GM23338 (cell line): Measurements from ENCODE around the gene GNLY. TPM values are rescaled to one million over a fixed set of nuclear protein-coding genes. Genes with fewer than 3 reads are reported as not detected.

ENCODE experiments used
- ATAC-seq: fragments of 200-7000 bp; cut with Tn5 transposase; 3 replicates; pipeline ENCODE4 v1.9.1; 2020
- DNase-seq: peaks from one replicate; pipeline ENCODE4 v3.0.0-alpha.2; 2015; ENCODE audit warnings: low spot score
- H2AFZ ChIP-seq: fragments of 200-600 bp; sonication (generic); 2 replicates; pipeline ENCODE4 v1.8.0; 2016; ENCODE audit warnings: antibody characterized with exemption, mild to moderate bottlenecking, moderate library complexity
- H3F3A ChIP-seq: fragments of 200-600 bp; sonication (generic); replicated peaks from 2 replicates; pipeline ENCODE4 v1.8.0; 2017; ENCODE audit warnings: antibody characterized with exemption, mixed run types, low read depth
- H3K27ac ChIP-seq: fragments of 200-600 bp; sonication (generic); 2 replicates; pipeline ENCODE4 v1.6.1; 2016; ENCODE audit warnings: low read depth
- H3K27me3 ChIP-seq: fragments of 200-600 bp; sonication (generic); 2 replicates; pipeline ENCODE4 v1.8.0; 2016; ENCODE audit warnings: mild to moderate bottlenecking, mixed run types, moderate library complexity; ENCODE audit not compliant: insufficient read depth
- H3K36me3 ChIP-seq: fragments of 200-600 bp; sonication (generic); 2 replicates; pipeline ENCODE4 v1.8.0; 2016; ENCODE audit warnings: mild to moderate bottlenecking; ENCODE audit not compliant: insufficient read depth
- H3K4me1 ChIP-seq: fragments of 200-600 bp; sonication (generic); 2 replicates; pipeline ENCODE4 v1.8.0; 2016; ENCODE audit warnings: mild to moderate bottlenecking, moderate library complexity; ENCODE audit not compliant: insufficient read depth
- H3K4me2 ChIP-seq: fragments of 200-600 bp; sonication (generic); 2 replicates; pipeline ENCODE4 v1.7.1; 2017; ENCODE audit warnings: mixed run types
- H3K4me3 ChIP-seq: fragments of 200-600 bp; sonication (generic); 2 replicates; pipeline ENCODE4 v1.6.1; 2016; ENCODE audit warnings: mixed run types
- H3K79me2 ChIP-seq: fragments of 200-600 bp; sonication (generic); replicated peaks from 2 replicates; pipeline ENCODE4 v1.8.0; 2017; ENCODE audit warnings: mild to moderate bottlenecking; ENCODE audit not compliant: insufficient read depth
- H3K9me2 ChIP-seq: fragments of 200-600 bp; sonication (generic); 2 replicates; pipeline ENCODE4 v1.8.0; 2017; ENCODE audit not compliant: insufficient read depth
- H4K20me1 ChIP-seq: fragments of 200-600 bp; sonication (generic); replicated peaks from 2 replicates; pipeline ENCODE4 v1.8.0; 2017; ENCODE audit warnings: mild to moderate bottlenecking; ENCODE audit not compliant: insufficient read depth
- H3K27ac Mint-ChIP-seq: 2 replicates; pipeline ENCODE4 v1.8.0; 2020; ENCODE audit warnings: inconsistent platforms, mild to moderate bottlenecking, moderate library complexity, mixed read lengths
- H3K27me3 Mint-ChIP-seq: 3 replicates; pipeline ENCODE4 v1.8.0; 2022; ENCODE audit warnings: low read depth, mild to moderate bottlenecking, moderate library complexity, mixed read lengths, inconsistent platforms; ENCODE audit not compliant: insufficient read depth, poor library complexity
- H3K36me3 Mint-ChIP-seq: 3 replicates; pipeline ENCODE4 v1.8.0; 2021; ENCODE audit warnings: low read depth, mild to moderate bottlenecking, inconsistent platforms, moderate library complexity, mixed read lengths
- H3K4me1 Mint-ChIP-seq: 3 replicates; pipeline ENCODE4 v1.8.0; 2020; ENCODE audit warnings: mild to moderate bottlenecking, inconsistent platforms, mixed read lengths
- H3K4me3 Mint-ChIP-seq: 3 replicates; pipeline ENCODE4 v1.8.0; 2021; ENCODE audit warnings: moderate library complexity, mild to moderate bottlenecking, inconsistent platforms, mixed read lengths
- H3K9me3 Mint-ChIP-seq: 3 replicates; pipeline ENCODE4 v1.8.0; 2020; ENCODE audit warnings: moderate library complexity, mild to moderate bottlenecking, inconsistent platforms, mixed read lengths
- CREB1 ChIP-seq: fragments of 250-450 bp; sonication (Bioruptor Pico); IDR thresholded peaks from 2 replicates; pipeline ENCODE4 v1.5.0; 2020; ENCODE audit warnings: low read depth, mild to moderate bottlenecking, moderate library complexity
- ETS1 ChIP-seq: IDR thresholded peaks from 2 replicates; pipeline ENCODE4 v1.6.1; 2016; ENCODE audit warnings: antibody characterized with exemption
- EZH2 ChIP-seq: fragments of 200-600 bp; sonication (generic); IDR thresholded peaks from one replicate; pipeline ENCODE4 v1.8.0; 2017; ENCODE audit warnings: antibody characterized with exemption, mild to moderate bottlenecking, low read depth; ENCODE audit not compliant: unreplicated experiment
- EZH2phosphoT487 ChIP-seq: fragments of 200-600 bp; sonication (generic); IDR thresholded peaks from one replicate; pipeline ENCODE4 v1.8.1; 2018; ENCODE audit warnings: antibody characterized with exemption; ENCODE audit not compliant: unreplicated experiment
- JUNB ChIP-seq: IDR thresholded peaks from one replicate; pipeline ENCODE4 v1.6.1; 2016; ENCODE audit warnings: antibody characterized with exemption; ENCODE audit not compliant: unreplicated experiment
- NANOG ChIP-seq: IDR thresholded peaks from 2 replicates; pipeline ENCODE4 v1.6.1; 2016; ENCODE audit warnings: antibody characterized with exemption, borderline replicate concordance
- POLR2AphosphoS5 ChIP-seq: IDR thresholded peaks from 2 replicates; pipeline ENCODE4 v1.6.1; 2016; ENCODE audit warnings: antibody characterized with exemption, low read depth
- STAT1 ChIP-seq: IDR thresholded peaks from one replicate; pipeline ENCODE4 v1.6.1; 2016; ENCODE audit warnings: antibody characterized with exemption; ENCODE audit not compliant: unreplicated experiment
- ZNF114 ChIP-seq: fragments of 250-450 bp; sonication (Bioruptor Pico); IDR thresholded peaks from 2 replicates; pipeline ENCODE4 v1.5.0; 2020; ENCODE audit warnings: mild to moderate bottlenecking, moderate library complexity
- ZNF331 ChIP-seq: fragments of 250-450 bp; sonication (Bioruptor Pico); IDR thresholded peaks from 2 replicates; pipeline ENCODE4 v1.5.0; 2020; ENCODE audit warnings: low read depth, mild to moderate bottlenecking, moderate library complexity
- polyA plus RNA-seq: library from polyadenylated mRNA; unstranded; fragments of >200 nt; fragmentation: Nextera tagmentation; extraction: Ambion mirVana; gene quantifications from 2 replicates; pipeline ENCODE4 v1.2.1, GENCODE V29; 2016
- total RNA-seq: library from RNA; depleted of rRNA; stranded (reverse); fragments of >200 nt; shearing (Covaris generic); gene quantifications from 2 replicates; pipeline ENCODE4 v1.2.3, GENCODE V29; 2014
- TF ChIP-seq, protein P1 (sequence below): IDR thresholded peaks from one replicate; pipeline ENCODE4 v1.6.1; 2018; ENCODE audit warnings: antibody characterized with exemption; ENCODE audit not compliant: unreplicated experiment
- TF ChIP-seq, protein P2 (sequence below), 2 experiments: fragments of 200-600 bp in 1 of 2; sonication (generic) in 1 of 2; conservative IDR thresholded peaks; 2 replicates each; pipeline versions ENCODE4 v1.5.1 to v1.6.1; 2016 to 2017; ENCODE audit warnings: antibody characterized with exemption in 2 of 2, low read depth in 2 of 2, mild to moderate bottlenecking in 2 of 2, moderate library complexity in 1 of 2

The GNLY gene
- total and polyA plus RNA-seq, 2 experiments from 2014 or later, result not detected

DNA sequence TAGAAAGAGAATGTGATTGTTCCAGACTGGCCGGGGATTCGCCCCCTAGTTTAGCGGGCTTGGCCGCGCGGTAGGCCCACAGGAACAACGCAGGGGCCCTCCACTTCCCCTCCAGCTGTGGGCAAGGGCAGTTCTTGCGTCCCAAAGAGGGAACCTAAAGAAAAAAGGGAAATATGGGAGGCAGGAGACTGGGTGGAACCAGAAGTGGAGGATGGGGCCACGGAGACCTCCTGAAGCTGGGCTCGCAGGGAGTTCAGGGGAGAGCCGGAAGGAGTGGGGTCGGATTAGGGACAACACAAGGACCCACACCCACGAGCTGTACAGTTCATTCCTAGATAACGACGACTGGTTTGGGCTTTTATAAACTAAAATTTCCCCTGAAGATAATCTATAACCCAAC, 18.2 kb downstream of the GNLY start (continued):
- TF ChIP-seq, protein P1, sequence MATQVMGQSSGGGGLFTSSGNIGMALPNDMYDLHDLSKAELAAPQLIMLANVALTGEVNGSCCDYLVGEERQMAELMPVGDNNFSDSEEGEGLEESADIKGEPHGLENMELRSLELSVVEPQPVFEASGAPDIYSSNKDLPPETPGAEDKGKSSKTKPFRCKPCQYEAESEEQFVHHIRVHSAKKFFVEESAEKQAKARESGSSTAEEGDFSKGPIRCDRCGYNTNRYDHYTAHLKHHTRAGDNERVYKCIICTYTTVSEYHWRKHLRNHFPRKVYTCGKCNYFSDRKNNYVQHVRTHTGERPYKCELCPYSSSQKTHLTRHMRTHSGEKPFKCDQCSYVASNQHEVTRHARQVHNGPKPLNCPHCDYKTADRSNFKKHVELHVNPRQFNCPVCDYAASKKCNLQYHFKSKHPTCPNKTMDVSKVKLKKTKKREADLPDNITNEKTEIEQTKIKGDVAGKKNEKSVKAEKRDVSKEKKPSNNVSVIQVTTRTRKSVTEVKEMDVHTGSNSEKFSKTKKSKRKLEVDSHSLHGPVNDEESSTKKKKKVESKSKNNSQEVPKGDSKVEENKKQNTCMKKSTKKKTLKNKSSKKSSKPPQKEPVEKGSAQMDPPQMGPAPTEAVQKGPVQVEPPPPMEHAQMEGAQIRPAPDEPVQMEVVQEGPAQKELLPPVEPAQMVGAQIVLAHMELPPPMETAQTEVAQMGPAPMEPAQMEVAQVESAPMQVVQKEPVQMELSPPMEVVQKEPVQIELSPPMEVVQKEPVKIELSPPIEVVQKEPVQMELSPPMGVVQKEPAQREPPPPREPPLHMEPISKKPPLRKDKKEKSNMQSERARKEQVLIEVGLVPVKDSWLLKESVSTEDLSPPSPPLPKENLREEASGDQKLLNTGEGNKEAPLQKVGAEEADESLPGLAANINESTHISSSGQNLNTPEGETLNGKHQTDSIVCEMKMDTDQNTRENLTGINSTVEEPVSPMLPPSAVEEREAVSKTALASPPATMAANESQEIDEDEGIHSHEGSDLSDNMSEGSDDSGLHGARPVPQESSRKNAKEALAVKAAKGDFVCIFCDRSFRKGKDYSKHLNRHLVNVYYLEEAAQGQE, result no peak
- no peak for TF ChIP-seq ZNF331 (CRISPR knock-in tag)
- TF ChIP-seq EZH2phosphoT487, result no peak
- no peak for TF ChIP-seq JUNB
- TF ChIP-seq ZNF114, result no peak
- TF ChIP-seq CREB1, result no peak
- no peak for TF ChIP-seq NANOG

DNA sequence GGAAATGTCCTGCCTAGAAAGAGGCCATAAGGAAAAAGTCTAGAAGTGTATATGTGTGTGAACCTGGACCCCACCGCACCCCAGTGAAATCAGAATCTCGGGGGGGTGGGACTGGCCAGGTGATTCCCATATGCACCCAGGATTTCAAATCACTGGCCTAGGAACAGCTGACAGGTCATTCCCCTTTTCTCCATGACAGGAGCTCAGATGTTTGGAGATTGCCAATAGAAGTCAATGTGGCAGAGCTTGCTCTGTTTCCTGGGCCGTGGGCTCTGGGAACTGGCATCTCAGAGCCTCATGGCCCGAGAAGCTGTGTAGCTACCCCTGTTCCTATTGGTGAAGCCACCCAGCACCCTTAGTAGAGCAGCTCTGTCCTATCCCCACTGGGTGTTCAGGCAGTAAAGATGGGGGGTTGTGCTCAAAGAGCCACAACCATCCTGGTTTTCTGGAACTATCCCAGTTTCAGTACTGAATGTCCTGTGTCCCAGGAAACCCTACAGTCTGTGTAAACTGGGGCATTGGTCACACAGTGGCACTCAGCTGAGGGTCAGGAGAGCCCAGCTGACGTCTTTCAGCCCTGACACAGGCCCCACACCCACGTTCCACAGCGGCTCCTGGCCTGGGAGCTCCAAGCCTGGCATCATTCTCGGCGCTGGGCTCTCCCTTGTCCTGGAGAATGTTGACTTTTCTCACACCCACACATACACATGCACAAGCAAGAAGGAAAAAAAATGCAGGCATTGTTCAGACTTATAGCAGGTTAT, 18.9 kb downstream of the GNLY start:
- DNase-seq (no peak), ATAC-seq (no peak)
- Mint-ChIP-seq H3K9me3 (no peaks in the 10 kb centered on the region), H3K27ac (no peak overlapping the region), H3K4me3 (no peak overlapping the region), H3K27me3 (peaks cover 14% of the 10 kb centered on the region), H3K4me1 (no peaks in the 10 kb centered on the region), H3K36me3 (no peaks in the 10 kb centered on the region)
- H3K4me3 ChIP-seq, result no peak overlapping the region
- H2AFZ ChIP-seq, result no peak overlapping the region
- H3F3A ChIP-seq, result no peaks in the 10 kb centered on the region
- no peak overlapping the region for H3K27ac ChIP-seq
- H3K9me2 ChIP-seq, result no peaks in the 10 kb centered on the region
- no peaks in the 10 kb centered on the region for H3K36me3 ChIP-seq
- no peaks in the 10 kb centered on the region for H3K4me1 ChIP-seq
- no peak overlapping the region for H3K4me2 ChIP-seq
- no peaks in the 10 kb centered on the region for H4K20me1 ChIP-seq
- H3K27me3 ChIP-seq, result peaks cover under 1% of the 10 kb centered on the region; the same call in 1 of the 2 replicates
- no peaks in the 10 kb centered on the region for H3K79me2 ChIP-seq
- TF ChIP-seq POLR2AphosphoS5 (no peak), EZH2 (no peak), CREB1 (no peak), ZNF331 (CRISPR knock-in tag) (no peak), ETS1 (no peak), NANOG (no peak), JUNB (no peak), STAT1 (no peak), ZNF114 (no peak)
- TF ChIP-seq, protein P1, result no peak
- TF ChIP-seq, protein P2, sequence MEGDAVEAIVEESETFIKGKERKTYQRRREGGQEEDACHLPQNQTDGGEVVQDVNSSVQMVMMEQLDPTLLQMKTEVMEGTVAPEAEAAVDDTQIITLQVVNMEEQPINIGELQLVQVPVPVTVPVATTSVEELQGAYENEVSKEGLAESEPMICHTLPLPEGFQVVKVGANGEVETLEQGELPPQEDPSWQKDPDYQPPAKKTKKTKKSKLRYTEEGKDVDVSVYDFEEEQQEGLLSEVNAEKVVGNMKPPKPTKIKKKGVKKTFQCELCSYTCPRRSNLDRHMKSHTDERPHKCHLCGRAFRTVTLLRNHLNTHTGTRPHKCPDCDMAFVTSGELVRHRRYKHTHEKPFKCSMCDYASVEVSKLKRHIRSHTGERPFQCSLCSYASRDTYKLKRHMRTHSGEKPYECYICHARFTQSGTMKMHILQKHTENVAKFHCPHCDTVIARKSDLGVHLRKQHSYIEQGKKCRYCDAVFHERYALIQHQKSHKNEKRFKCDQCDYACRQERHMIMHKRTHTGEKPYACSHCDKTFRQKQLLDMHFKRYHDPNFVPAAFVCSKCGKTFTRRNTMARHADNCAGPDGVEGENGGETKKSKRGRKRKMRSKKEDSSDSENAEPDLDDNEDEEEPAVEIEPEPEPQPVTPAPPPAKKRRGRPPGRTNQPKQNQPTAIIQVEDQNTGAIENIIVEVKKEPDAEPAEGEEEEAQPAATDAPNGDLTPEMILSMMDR (conservative IDR thresholded peaks at IDR 0.05; ENCODE audit: low read depth in 2 of 2), result no peak
